ENCODE measurements around the gene KNDC1. TPM values are rescaled to one million over a fixed set of nuclear protein-coding genes. Genes with fewer than 3 reads are reported as not detected.

The KNDC1 gene
- total and polyA plus RNA-seq, 2 donors (not counting 3 experiments of a cell fraction or from before 2014, with no cell fraction given), result not detected

GRCh38 chr10:133156674-133157579 lies 3.1 kb upstream of the KNDC1 start:
- no peak overlapping the region for H2AFZ ChIP-seq (ENCODE audit: low read depth, low read length)
- dilution Hi-C loops (cut with MboI; ENCODE audit: extremely low pct_ligation_motif_present, low sequenced_read_pairs), result no loop called here
- H3K4me1 ChIP-seq (ENCODE audit: control insufficient read depth, extremely low read depth, insufficient read depth, low read length), result no peaks in the 10 kb centered on the region
- CTCF ChIA-PET, result no interaction called here
- H3K4me2 ChIP-seq (ENCODE audit: insufficient read depth, low read length), result no peak overlapping the region
- no peak for FAIRE-seq
- TF ChIP-seq CTCF (IDR thresholded peaks at IDR 0.05; ENCODE audit: extremely low read depth in 1 of 2, insufficient read depth in 1 of 2, low read depth in 1 of 2, low read length in 2 of 2) (no peak), FOS (IDR thresholded peaks at IDR 0.05; ENCODE audit: borderline replicate concordance, insufficient read depth, low read length) (no peak), JUN (IDR thresholded peaks at IDR 0.05; ENCODE audit: borderline replicate concordance, insufficient read depth, insufficient read length, low read depth) (no peak), POLR2A (IDR thresholded peaks at IDR 0.05; ENCODE audit: low read depth, low read length) (no peak), GATA2 (IDR thresholded peaks at IDR 0.05; ENCODE audit: insufficient read depth, insufficient read length, low read depth, low read length) (no peak)
- H3K9me1 ChIP-seq (replicated peaks; ENCODE audit: control insufficient read depth, extremely low read depth, insufficient read depth, low read length), result no peaks in the 10 kb centered on the region
- intact Hi-C loops (cut with micrococcal nuclease), result no loop called here
- no TSS peak for BruUV-seq (replicated peaks)
- H3K27ac ChIP-seq (ENCODE audit: insufficient read depth, low read depth, low read length), result no peak overlapping the region
- no peaks in the 10 kb centered on the region for H4K20me1 ChIP-seq (replicated peaks; ENCODE audit: control insufficient read depth, extremely low read depth, insufficient read depth, low read length)
- POLR2A ChIA-PET, result no interaction called here
- DNase-seq (ENCODE audit: low read depth, low spot score), result no peak
- no peaks in the 10 kb centered on the region for H3K9me3 ChIP-seq (replicated peaks; ENCODE audit: control insufficient read depth, insufficient read depth, low read length)
- no peak overlapping the region for H3K9ac ChIP-seq (replicated peaks; ENCODE audit: extremely low read depth, insufficient read depth, low read length)
- H3K79me2 ChIP-seq (ENCODE audit: control insufficient read depth, insufficient read depth, low read length), result no peaks in the 10 kb centered on the region
- no peak overlapping the region for H3K4me3 ChIP-seq (replicated peaks in 1 of 3; ENCODE audit: insufficient read depth in 1 of 3, low read depth in 1 of 3, low read length in 3 of 3)
- no peaks in the 10 kb centered on the region for H3K36me3 ChIP-seq (ENCODE audit: control insufficient read depth in 2 of 2, extremely low read depth in 1 of 2, insufficient read depth in 2 of 2, low read length in 2 of 2)
- H3K27me3 ChIP-seq (ENCODE audit: control insufficient read depth in 2 of 2, insufficient read depth in 2 of 2, low read length in 2 of 2), result peaks cover 3 to 12% of the 10 kb centered on the region in 2 experiments
